Activated CD4-positive, alpha-beta T cell treated with anti-CD3 and anti-CD28 coated beads, Interleukin-2, Interleukin-4, amounts not matched to agents 100 ng/mL and 50 ng/mL, durations not matched to agents 16 hours and 8 hours (primary cell): Measurements from ENCODE around the gene EMILIN3.
"Not testable (repeated sequence)": the region's sequence is repeated elsewhere in the genome, so short reads cannot be mapped to it uniquely, and the experiment has no call there.

ENCODE experiments used
- DNase-seq: peaks from one replicate; pipeline ENCODE4 v3.0.0-alpha.2; 2020; ENCODE audit warnings: low spot score

Gene EMILIN3

GRCh38 chr20:41318271-41318649 is 48.4 kb downstream of the EMILIN3 start:
- no peak for DNase-seq

DNA sequence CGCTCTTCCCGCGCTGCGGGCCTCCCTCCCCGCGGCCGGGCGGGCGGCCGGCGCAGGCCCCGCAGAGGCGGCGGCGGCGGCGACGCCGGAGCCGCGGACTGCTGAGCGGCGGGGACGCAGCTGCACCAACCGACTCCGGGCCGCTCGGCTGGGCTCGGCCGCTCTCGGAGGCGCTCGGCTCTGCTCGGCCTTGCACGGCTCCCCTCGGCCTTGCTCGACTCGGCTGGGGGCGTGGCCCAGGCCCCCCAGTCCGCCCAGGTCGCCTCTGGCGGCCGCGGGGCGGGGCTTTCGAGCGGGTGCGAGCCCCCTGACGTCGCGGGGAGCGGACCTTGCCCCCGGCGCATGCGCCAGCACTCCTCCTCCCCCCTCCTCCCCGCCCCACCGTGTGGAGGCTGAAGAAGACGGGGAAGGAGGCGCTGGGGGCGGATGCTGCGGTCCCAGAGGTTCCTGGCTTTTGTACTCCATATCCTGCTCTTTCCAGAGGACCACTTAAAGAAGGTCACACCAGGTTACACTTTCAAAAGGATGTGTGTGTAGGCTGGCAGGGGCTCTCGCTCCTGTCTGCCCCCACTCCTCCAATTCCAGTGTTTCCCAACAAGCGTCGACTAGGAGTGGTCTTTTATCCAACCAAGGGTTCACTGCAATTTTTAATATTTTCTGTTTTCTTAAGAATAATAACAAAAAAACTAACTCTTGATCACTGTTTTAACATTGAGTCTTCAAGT is 48.9 kb downstream of the EMILIN3 start, which contains the start of gene ZHX3:
Gene ZHX3 (minus strand): TSS at position 186 of the 725 bp plus-strand sequence. CDS start 112,815 bp downstream, outside the sequence.
- peak; percentile 97 for DNase-seq

GRCh38 chr20:41316602-41317545 is 49.7 kb downstream of the EMILIN3 start:
- peak; percentile 68 for DNase-seq

DNA sequence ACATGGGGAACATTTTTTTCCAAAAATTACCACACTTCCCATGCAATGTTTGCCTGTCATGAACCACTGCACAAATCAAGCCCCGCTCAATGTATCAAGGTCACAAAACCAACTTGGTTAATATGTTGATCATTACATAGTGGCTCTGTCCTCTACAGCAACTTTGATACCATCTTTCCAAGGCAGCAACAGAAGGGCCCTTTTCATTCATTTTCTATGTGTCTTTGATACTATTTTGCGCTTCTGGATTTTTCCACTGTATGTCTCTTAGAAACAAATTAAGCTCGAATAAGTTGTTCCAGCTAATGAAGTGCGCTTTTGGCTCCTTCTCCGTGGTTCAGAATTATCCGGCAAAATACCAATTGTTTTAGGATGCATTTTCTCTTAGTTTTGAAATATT is 50.6 kb downstream of the EMILIN3 start:
- DNase-seq: no peak

DNA sequence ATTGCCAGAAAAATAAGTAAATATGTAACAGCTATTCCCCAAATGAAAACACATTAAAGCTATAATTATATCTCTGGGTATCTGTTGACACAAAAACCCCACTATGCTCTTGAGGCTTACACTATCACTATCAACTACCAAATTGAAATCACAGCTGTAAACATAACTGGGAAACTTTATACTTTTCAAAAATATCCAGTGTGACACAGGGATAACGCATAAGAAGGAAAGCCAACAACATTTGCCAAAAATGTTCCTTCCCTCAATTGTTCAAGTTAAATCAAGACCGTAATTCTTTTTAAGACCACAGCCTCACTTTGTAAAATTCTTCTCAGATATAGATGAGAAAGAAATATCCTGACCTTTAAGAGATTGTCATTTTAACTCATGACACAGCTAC is 52.2 kb downstream of the EMILIN3 start:
- DNase-seq: no peak

DNA sequence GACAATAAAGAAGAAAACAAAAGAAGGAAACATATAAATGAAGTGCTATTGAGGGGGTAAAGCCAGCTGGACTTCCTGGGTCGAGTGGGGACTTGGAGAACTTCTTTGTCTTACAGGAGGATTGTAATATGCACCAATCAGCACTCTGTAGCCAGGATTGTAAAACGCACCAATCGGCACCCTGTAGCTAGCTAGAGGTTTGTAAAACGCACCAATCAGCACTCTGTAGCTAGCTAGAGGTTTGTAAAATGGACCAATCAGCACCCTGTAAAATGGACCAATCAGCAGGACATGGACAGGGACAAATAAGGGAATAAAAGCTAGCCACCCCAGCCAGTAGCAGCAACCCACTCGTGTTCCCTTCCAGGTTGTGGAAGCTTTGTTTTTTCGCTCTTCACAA is 54.6 kb downstream of the EMILIN3 start:
- not testable (repeated sequence) for DNase-seq
